GM12878 (cell line): ENCODE data around the gene PCDHGA1. TPM values are rescaled to one million over a fixed set of nuclear protein-coding genes. Genes with fewer than 3 reads are reported as not detected.

ENCODE experiments used
- ATAC-seq: fragments of 200-7000 bp; cut with Tn5 transposase; 3 replicates; pipeline ENCODE4 v1.9.1; 2020; ENCODE audit warnings: mild to moderate bottlenecking, moderate library complexity
- BruUV-seq: library from RNA; stranded (reverse); fragments of 400-500 nt; replicated peaks from 2 replicates; lab custom pipeline; 2021; lab: Mats Ljungman, UMichigan
- CTCF ChIA-PET: fragments of 300-600 bp; sonication (Branson Sonifier 250); formaldehyde crosslinking; extraction: SDS; loops from one replicate; lab custom pipeline; 2021; ENCODE audit warnings: inconsistent platforms; lab: Yijun Ruan, JAX
- POLR2A ChIA-PET: fragments of 350-600 bp; formaldehyde crosslinking; extraction: SDS; loops from one replicate; lab custom pipeline; 2021; ENCODE audit warnings: inconsistent platforms; lab: Charles Lee
- RAD21 ChIA-PET: fragments of 300-600 bp; sonication (Branson Sonifier 250); formaldehyde crosslinking; loops from one replicate; lab custom pipeline; 2023; ENCODE audit warnings: antibody characterized with exemption; ENCODE audit not compliant: unreplicated experiment; lab: Charles Lee
- SMC1A ChIA-PET: fragments of 300-600 bp; sonication (Branson Sonifier 250); formaldehyde crosslinking; loops from one replicate; lab custom pipeline; 2023; ENCODE audit not compliant: unreplicated experiment, uncharacterized antibody; lab: Charles Lee
- DNase-seq: peaks from one replicate; pipeline ENCODE4 v3.0.0-alpha.2; 2011; ENCODE audit warnings: low read depth, low spot score
- FAIRE-seq: peaks from 3 replicates; lab custom pipeline; 2011; peaks lifted over from hg19 to GRCh38; lab: Jason Lieb, UNC
- H2AFZ ChIP-seq: 2 replicates; pipeline ENCODE4 v1.6.0; 2011; ENCODE audit warnings: low read depth, low read length, control low read depth; ENCODE audit not compliant: control insufficient read depth
- H3K27ac ChIP-seq: 2 replicates; pipeline ENCODE4 v1.5.1; 2011; ENCODE audit warnings: control low read depth; ENCODE audit not compliant: control insufficient read depth, insufficient read depth
- H3K27me3 ChIP-seq, 2 experiments: replicated peaks in 1 of 2; 2 replicates each; pipeline versions ENCODE4 v1.6.0 to v1.6.1; 2011; ENCODE audit warnings: low read length in 1 of 2; ENCODE audit not compliant: control insufficient read depth in 2 of 2, insufficient read depth in 2 of 2
- H3K36me3 ChIP-seq, 2 experiments: 2 replicates each; pipeline ENCODE4 v1.5.1; 2011; ENCODE audit warnings: low read length in 1 of 2; ENCODE audit not compliant: control insufficient read depth in 2 of 2, insufficient read depth in 2 of 2
- H3K4me1 ChIP-seq: 2 replicates; pipeline ENCODE4 v1.6.1; 2011; ENCODE audit warnings: mild to moderate bottlenecking, low read length, moderate library complexity, mixed read lengths; ENCODE audit not compliant: control insufficient read depth, insufficient read depth
- H3K4me2 ChIP-seq: 2 replicates; pipeline ENCODE4 v1.6.0; 2011; ENCODE audit warnings: control low read depth; ENCODE audit not compliant: control insufficient read depth, insufficient read depth
- H3K4me3 ChIP-seq: fragments of 200-600 bp; sonication (generic); 2 replicates; pipeline ENCODE4 v1.5.1; 2016
- H3K79me2 ChIP-seq: 2 replicates; pipeline ENCODE4 v1.6.0; 2011; ENCODE audit warnings: low read length; ENCODE audit not compliant: control insufficient read depth, insufficient read depth
- H3K9ac ChIP-seq: 2 replicates; pipeline ENCODE4 v1.8.0; 2011; ENCODE audit warnings: low read length, control low read depth, mixed read lengths; ENCODE audit not compliant: control insufficient read depth, insufficient read depth
- H3K9me3 ChIP-seq: replicated peaks from 3 replicates; pipeline ENCODE4 v1.5.1; 2011; ENCODE audit warnings: mild to moderate bottlenecking, low read length; ENCODE audit not compliant: control insufficient read depth, insufficient read depth
- H4K20me1 ChIP-seq: 2 replicates; pipeline ENCODE4 v1.6.0; 2011; ENCODE audit not compliant: control insufficient read depth, insufficient read depth
- BCLAF1 ChIP-seq: fragments of 450-650 bp; IDR thresholded peaks from 2 replicates; pipeline ENCODE4 v1.6.1; 2017; ENCODE audit warnings: antibody characterized with exemption, mild to moderate bottlenecking, moderate library complexity
- CEBPZ ChIP-seq: fragments of 150-350 bp; IDR thresholded peaks from 2 replicates; pipeline ENCODE4 v1.6.1; 2016; ENCODE audit warnings: low read depth, low read length
- DPF2 ChIP-seq: fragments of 450-650 bp; IDR thresholded peaks from 2 replicates; pipeline ENCODE4 v1.6.1; 2017; ENCODE audit warnings: mild to moderate bottlenecking
- EED ChIP-seq: sonication (generic); IDR thresholded peaks from 2 replicates; pipeline ENCODE4 v1.6.1; 2016; ENCODE audit warnings: antibody characterized with exemption, low read depth
- IKZF2 ChIP-seq, 2 experiments: fragments of 450-650 bp; IDR thresholded peaks; 2 replicates each; pipeline ENCODE4 v1.6.1; 2017; ENCODE audit warnings: mild to moderate bottlenecking in 2 of 2, moderate library complexity in 2 of 2
- JUNB ChIP-seq: IDR thresholded peaks from 2 replicates; pipeline ENCODE4 v1.6.1; 2016; ENCODE audit warnings: antibody characterized with exemption, mild to moderate bottlenecking
- RUNX3 ChIP-seq: IDR thresholded peaks from 2 replicates; pipeline ENCODE4 v1.6.1; 2012; ENCODE audit warnings: low read length, inconsistent platforms
- WGBS: methylation state at CpG from one replicate; pipeline ENCODE4 v1.1.6; 2016; ENCODE audit warnings: low lambda C conversion rate; ENCODE audit not compliant: insufficient replicate concordance, insufficient coverage; ENCODE audit errors: missing lambda C conversion rate; 5-methylcytosine and 5-hydroxymethylcytosine counted together
- in situ Hi-C: fragments of 300-500 bp; cut with MboI; formaldehyde crosslinking; loops from 9 replicates; pipeline ENCODE4 v1.14.3; 2018; ENCODE audit warnings: mixed read lengths
- intact Hi-C: fragments of 100-400 bp; cut with micrococcal nuclease; formaldehyde crosslinking; loops from one replicate; pipeline ENCODE4 v1.14.2; 2022; ENCODE audit not compliant: unreplicated experiment
- polyA plus RNA-seq, 11 experiments: library from polyadenylated mRNA; depleted of rRNA in 4 of 11; unstranded in 6 of 11; stranded (reverse) in 5 of 11; fragments of >200 nt; fragmentation: Nextera tagmentation in 4 of 11; fragmentation: Illumina TruSeq in 1 of 11; extraction: Ambion mirVana in 4 of 11; extraction: Trizol in 1 of 11; gene quantifications; 1 replicate in 1 of 11; 2 replicates in 10 of 11; pipeline versions ENCODE4 v1.2.1 to v1.2.3, GENCODE V29; 2011 to 2016; ENCODE audit warnings: inconsistent platforms in 2 of 11, missing spikeins in 2 of 11, low read depth in 1 of 11
- total RNA-seq, 4 experiments: library from RNA; depleted of rRNA in 3 of 4; stranded (reverse); fragments of >200 nt in 3 of 4; fragmentation: Illumina TruSeq in 1 of 4; extraction: Trizol in 1 of 4; gene quantifications; 2 replicates each; pipeline versions ENCODE4 v1.2.1 to v1.2.3, GENCODE V29; 2013 to 2021
- TF ChIP-seq, protein P1 (sequence below): fragments of 450-650 bp; conservative IDR thresholded peaks from 2 replicates; pipeline ENCODE4 v1.6.1; 2017; ENCODE audit warnings: mild to moderate bottlenecking, moderate library complexity

Gene PCDHGA1
- total and polyA plus RNA-seq, 10 of the 15 experiments (the other 5 are each of a cell fraction or from before 2014, with no cell fraction given): 0.02 to 0.51 (median 0.19) TPM; not detected in 3

DNA sequence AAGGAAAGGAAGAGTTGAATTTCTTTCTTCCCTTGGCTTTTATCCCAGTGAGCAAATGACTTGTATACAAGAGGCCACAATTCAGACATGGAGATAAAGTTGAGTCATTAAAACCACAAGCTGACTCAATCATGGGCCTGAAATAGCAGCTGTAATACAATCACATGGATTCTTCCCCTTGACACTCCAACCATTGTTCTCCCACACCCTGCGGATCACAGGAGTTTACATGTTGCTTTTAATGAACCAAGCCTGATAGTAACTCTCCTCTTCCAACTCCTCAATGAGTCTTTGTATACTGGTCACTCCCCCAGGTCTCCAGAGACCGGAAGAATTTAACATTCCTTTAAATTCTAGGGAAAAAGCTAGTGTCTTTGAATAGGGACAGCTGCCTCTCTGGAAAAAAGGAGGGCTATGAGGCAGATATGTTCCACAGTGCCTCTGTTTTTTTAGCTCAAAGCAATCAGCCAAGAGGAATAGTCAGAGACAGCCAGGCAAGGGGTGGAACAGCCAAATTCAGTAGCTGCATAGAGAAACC is 191.0 kb downstream of the PCDHGA1 start:
- in situ Hi-C loops: no loop called here
- Histone ChIP-seq H3K4me1 (peaks cover 14% of the 10 kb centered on the region), H4K20me1 (no peaks in the 10 kb centered on the region), H3K36me3 (peaks cover 13 to 56% of the 10 kb centered on the region in 2 experiments), H3K27ac (no peak overlapping the region), H2AFZ (no peak overlapping the region), H3K79me2 (no peaks in the 10 kb centered on the region), H3K4me3 (no peak overlapping the region), H3K27me3 (no peaks in the 10 kb centered on the region), H3K9me3 (no peaks in the 10 kb centered on the region), H3K9ac (no peak overlapping the region), H3K4me2 (no peak overlapping the region)
- BruUV-seq: no TSS peak
- WGBS: 100% methylated on average over 2 of the region's 2 CpGs
- DNase-seq (no peak), ATAC-seq (no peak), FAIRE-seq (no peak)
- RAD21 ChIA-PET: interaction anchor here (1.0 to 6.2 kb wide), 4 partner anchors 11 to 100 kb away, joined by 3 to 77 read pairs (median 36); partner anchors contain the start of genes PCDHGA11 and PCDHGC3
- SMC1A ChIA-PET: interaction anchor here (0.6 to 13.7 kb wide), 10 partner anchors 10 to 151 kb away, joined by 3 to 176 read pairs (median 4); partner anchors contain the start of genes PCDHGA11, PCDHGA12, PCDHGB3 and PCDHGB7
- POLR2A ChIA-PET: no interaction called here
- intact Hi-C loops: no loop called here
- CTCF ChIA-PET: interaction anchor here (0.5 to 11.2 kb wide), 17 partner anchors 7 to 152 kb away, joined by 3 to 194 read pairs (median 21); partner anchors contain the start of genes PCDHGA10, PCDHGA11, PCDHGA12 and PCDHGB3
- no peak for TF ChIP-seq DPF2
- TF ChIP-seq BCLAF1: no peak
- TF ChIP-seq RUNX3: peak; percentile 76
- TF ChIP-seq IKZF2 (IDR thresholded peaks at IDR 0.05): 0 out of 4 replicates have a peak, but pooled peaks of 1 of the 2 experiments have one; percentile 11
- peak; percentile 54 for TF ChIP-seq JUNB
- TF ChIP-seq EED: 0 out of 2 replicates have a peak, but pooled peaks have one; percentile 72
- TF ChIP-seq, protein P1, sequence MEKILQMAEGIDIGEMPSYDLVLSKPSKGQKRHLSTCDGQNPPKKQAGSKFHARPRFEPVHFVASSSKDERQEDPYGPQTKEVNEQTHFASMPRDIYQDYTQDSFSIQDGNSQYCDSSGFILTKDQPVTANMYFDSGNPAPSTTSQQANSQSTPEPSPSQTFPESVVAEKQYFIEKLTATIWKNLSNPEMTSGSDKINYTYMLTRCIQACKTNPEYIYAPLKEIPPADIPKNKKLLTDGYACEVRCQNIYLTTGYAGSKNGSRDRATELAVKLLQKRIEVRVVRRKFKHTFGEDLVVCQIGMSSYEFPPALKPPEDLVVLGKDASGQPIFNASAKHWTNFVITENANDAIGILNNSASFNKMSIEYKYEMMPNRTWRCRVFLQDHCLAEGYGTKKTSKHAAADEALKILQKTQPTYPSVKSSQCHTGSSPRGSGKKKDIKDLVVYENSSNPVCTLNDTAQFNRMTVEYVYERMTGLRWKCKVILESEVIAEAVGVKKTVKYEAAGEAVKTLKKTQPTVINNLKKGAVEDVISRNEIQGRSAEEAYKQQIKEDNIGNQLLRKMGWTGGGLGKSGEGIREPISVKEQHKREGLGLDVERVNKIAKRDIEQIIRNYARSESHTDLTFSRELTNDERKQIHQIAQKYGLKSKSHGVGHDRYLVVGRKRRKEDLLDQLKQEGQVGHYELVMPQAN: no peak
- TF ChIP-seq CEBPZ: no peak
